ENCODE results near the gene SMIM45.

Gene SMIM45

GRCh38 chr22:41947424-41948080, 4.4 kb upstream of the SMIM45 start:
- no peak overlapping the region for H3K14ac ChIP-seq (replicated peaks; ENCODE audit: low read depth, low read length)
- peak overlapping the region; percentile 93 for H2AFZ ChIP-seq (replicated peaks; ENCODE audit: low read length, poor library complexity)
- no peak overlapping the region for H4K91ac ChIP-seq (ENCODE audit: insufficient read depth, low read depth, low read length)
- H2BK5ac ChIP-seq (ENCODE audit: low read depth, low read length, poor library complexity, severe bottlenecking) = no peak overlapping the region
- H2AK9ac ChIP-seq (replicated peaks; ENCODE audit: low read depth, low read length, poor library complexity) = no peak overlapping the region
- DNase-seq = no peak
- peak overlapping the region; percentile 67 to 97 for H4K8ac ChIP-seq (ENCODE audit: low read depth in 2 of 2, low read length in 2 of 2)
- H3K9me1 ChIP-seq (ENCODE audit: insufficient read depth, low read length) = no peaks in the 10 kb centered on the region
- H4K5ac ChIP-seq (ENCODE audit: low read depth, low read length) = no peak overlapping the region; the same call in 1 of the 2 replicates
- H3K79me1 ChIP-seq (ENCODE audit: low read depth in 1 of 2, low read length in 2 of 2) = peaks cover 5 to 16% of the 10 kb centered on the region in 2 experiments
- no TSS peak for BruUV-seq (replicated peaks)
- dilution Hi-C loops (cut with HindIII; ENCODE audit: low sequenced_read_pairs, unreplicated experiment) (no loop called here), intact Hi-C loops (cut with micrococcal nuclease) (no loop called here), in situ Hi-C loops (cut with MboI; ENCODE audit: low sequenced_read_pairs) (no loop called here)
- peaks cover 8% of the 10 kb centered on the region for H3K4me1 ChIP-seq (ENCODE audit: control insufficient read depth, insufficient read depth, low read length)
- no peak for ATAC-seq (ENCODE audit: low read depth)
- H3K36me3 ChIP-seq (ENCODE audit: control insufficient read depth, insufficient read depth, low read length) = no peaks in the 10 kb centered on the region
- ChIA-PET POLR2A (ENCODE audit: unreplicated experiment) (no interaction called here), CTCF (interaction anchor here (1.1 to 2.2 kb wide), 3 partner anchors 9 to 250 kb away, joined by 3 to 8 read pairs (median 4); partner anchors contain the start of gene TNFRSF13C)
- H3K27me3 ChIP-seq (ENCODE audit: control insufficient read depth, insufficient read depth, low read length) = no peaks in the 10 kb centered on the region
- H2BK15ac ChIP-seq (ENCODE audit: low read depth, low read length) = peak overlapping the region; percentile 37; the same call in 1 of the 3 replicates
- no peak overlapping the region for H2BK120ac ChIP-seq (ENCODE audit: low read depth, low read length)
- H3K27ac ChIP-seq (ENCODE audit: insufficient read depth, low read length) = no peak overlapping the region
- no peak overlapping the region for H2AK5ac ChIP-seq (ENCODE audit: low read depth, low read length)
- H3K9me3 ChIP-seq (ENCODE audit: control insufficient read depth, insufficient read depth, low read length) = no peaks in the 10 kb centered on the region
- 86% methylated on average over 6 of the region's 21 CpGs; no CpG with 5 or more reads in 1 of the 2 experiments for WGBS, 2 experiments (ENCODE audit: extremely low coverage in 2 of 2, insufficient read length in 1 of 2)
- H3K9ac ChIP-seq (ENCODE audit: low read depth, low read length) = no peak overlapping the region
- no peak overlapping the region for H2BK20ac ChIP-seq (ENCODE audit: low read depth, low read length)
- no peak overlapping the region for H3K23ac ChIP-seq (ENCODE audit: low read depth, low read length)
- no peak overlapping the region for H3K18ac ChIP-seq (ENCODE audit: low read depth, low read length)
- no peak overlapping the region for H3K56ac ChIP-seq (ENCODE audit: extremely low read depth, insufficient read depth, low read length)
- TF ChIP-seq CHD1 (IDR thresholded peaks at IDR 0.05; ENCODE audit: low read depth, low read length) (no peak), RFX5 (IDR thresholded peaks at IDR 0.05; ENCODE audit: low read depth, low read length) (no peak), RCOR1 (IDR thresholded peaks at IDR 0.05; ENCODE audit: insufficient replicate concordance, low read length) (no peak), MAZ (IDR thresholded peaks at IDR 0.05; ENCODE audit: borderline replicate concordance, low read depth, low read length) (no peak), CTCF (conservative IDR thresholded peaks at IDR 0.05; ENCODE audit: low read depth, low read length) (no peak), USF2 (IDR thresholded peaks at IDR 0.05; ENCODE audit: low read depth, low read length) (no peak), MXI1 (IDR thresholded peaks at IDR 0.05; ENCODE audit: borderline replicate concordance, low read depth, low read length) (no peak), FOS (IDR thresholded peaks at IDR 0.05; ENCODE audit: low read depth, low read length) (no peak), CEBPB (IDR thresholded peaks at IDR 0.05; ENCODE audit: low read depth, low read length) (no peak), NFE2L2 (IDR thresholded peaks at IDR 0.05; ENCODE audit: low read depth, low read length) (no peak), RAD21 (IDR thresholded peaks at IDR 0.05; ENCODE audit: low read length) (no peak), SMC3 (IDR thresholded peaks at IDR 0.05; ENCODE audit: low read depth, low read length) (no peak), BHLHE40 (IDR thresholded peaks at IDR 0.05; ENCODE audit: low read depth, low read length) (no peak), MAFK (IDR thresholded peaks at IDR 0.05; ENCODE audit: low read depth, low read length) (no peak), POLR2A (IDR thresholded peaks at IDR 0.05; ENCODE audit: low read depth, low read length) (no peak), ELK1 (IDR thresholded peaks at IDR 0.05; ENCODE audit: borderline replicate concordance, low read depth, low read length) (no peak)
- H3K4me3 ChIP-seq (ENCODE audit: insufficient read depth, low read depth, low read length) = no peak overlapping the region
- H4K20me1 ChIP-seq (ENCODE audit: insufficient read depth, low read length) = no peaks in the 10 kb centered on the region
- H3K4ac ChIP-seq (ENCODE audit: low read depth, low read length) = peak overlapping the region; percentile 86; the same call in 1 of the 2 replicates
- no peak overlapping the region for H3K4me2 ChIP-seq (ENCODE audit: low read depth, low read length)

Measured in IMR-90 (cell line).